Measurements from ENCODE around the gene NMRK2. TPM values are rescaled to one million over a fixed set of nuclear protein-coding genes. Genes with fewer than 3 reads are reported as not detected.
"Not testable (repeated sequence)": the region's sequence is repeated elsewhere in the genome, so short reads cannot be mapped to it uniquely, and the experiment has no call there.

The NMRK2 gene
- total RNA-seq, 1 experiment from 2014 or later: 60.0 TPM

DNA sequence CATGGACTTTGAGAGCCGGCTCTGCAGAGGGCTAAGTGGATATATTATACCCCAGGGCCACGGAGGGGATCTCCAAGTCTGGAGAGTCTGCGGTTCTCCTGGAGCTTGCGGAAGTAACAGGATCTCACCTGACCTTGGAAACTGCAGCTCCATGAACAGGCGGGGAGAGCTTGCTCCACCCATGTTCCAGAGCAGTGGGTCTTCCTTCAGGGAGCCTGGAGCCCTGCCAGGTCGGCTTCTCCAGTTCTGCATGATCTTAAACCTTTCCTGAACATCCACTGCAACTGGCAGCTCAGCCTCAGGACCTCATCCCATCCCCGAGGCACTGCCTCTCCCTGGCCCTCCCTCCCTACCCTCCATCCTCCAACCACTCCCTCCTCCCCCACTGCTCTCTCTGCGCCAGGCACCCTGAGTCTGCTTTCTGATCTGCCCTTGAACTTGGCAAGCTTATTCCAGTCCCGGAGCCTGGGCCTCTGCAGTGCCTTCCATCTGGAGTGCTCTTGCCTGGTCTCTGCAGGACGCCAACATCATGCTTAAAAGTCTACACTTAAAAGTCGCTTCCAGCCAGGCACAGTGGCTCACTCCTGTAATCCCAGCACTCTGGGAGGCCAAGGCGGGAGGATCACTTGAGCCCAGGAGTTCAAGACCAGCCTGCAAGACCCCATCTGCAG is 39.2 kb upstream of the NMRK2 start:
- H3K27ac Mint-ChIP-seq: peak overlapping the region in 1 of 3 experiments; percentile 72; a peak in 1 of 7 replicates
- H2BK15ac ChIP-seq (ENCODE audit: low read depth, low read length): no peak overlapping the region
- DNase-seq: no peak
- WGBS (ENCODE audit: extremely low coverage, insufficient read length, low lambda C conversion rate): no CpG with 5 or more reads among the region's 12 CpGs
- H3K27me3 Mint-ChIP-seq (ENCODE audit: low read depth): no peaks in the 10 kb centered on the region
- H3K36me3 Mint-ChIP-seq (ENCODE audit: insufficient read depth in 1 of 3, low read depth in 3 of 3): peaks cover 10 to 24% (median 14%) of the 10 kb centered on the region in 3 experiments
- H3K9ac ChIP-seq (ENCODE audit: extremely low read depth, insufficient read length, low read length): no peak overlapping the region
- no peak overlapping the region for H2BK120ac ChIP-seq (ENCODE audit: low read depth, low read length, poor library complexity, severe bottlenecking)
- H2BK20ac ChIP-seq (ENCODE audit: low read depth, low read length, poor library complexity, severe bottlenecking): no peak overlapping the region
- H3K4me1 Mint-ChIP-seq: no peaks in the 10 kb centered on the region
- H2AFZ ChIP-seq (ENCODE audit: low read length): no peak overlapping the region
- no peak overlapping the region for H3K4ac ChIP-seq (ENCODE audit: low read depth, low read length)
- H3K27me3 ChIP-seq (ENCODE audit: insufficient read depth, low read length): no peaks in the 10 kb centered on the region
- no peaks in the 10 kb centered on the region for H4K20me1 ChIP-seq (ENCODE audit: control insufficient read depth, insufficient read depth, insufficient read length)
- no peak overlapping the region for H3K4me2 ChIP-seq (ENCODE audit: insufficient read depth, insufficient read length, low read length)
- no peak overlapping the region for H3K14ac ChIP-seq (ENCODE audit: insufficient read depth, low read length)
- no peaks in the 10 kb centered on the region for H3K79me2 ChIP-seq (ENCODE audit: insufficient read depth, low read length)
- no peak overlapping the region for H3K4me3 Mint-ChIP-seq
- no peaks in the 10 kb centered on the region for H3K4me1 ChIP-seq (ENCODE audit: insufficient read depth, low read length)
- H3K23me2 ChIP-seq (ENCODE audit: insufficient read length, low read depth, low read length, poor library complexity, severe bottlenecking): peaks cover 3% of the 10 kb centered on the region
- H2AK5ac ChIP-seq (ENCODE audit: insufficient read length, low read length): no peak overlapping the region
- H2BK5ac ChIP-seq (ENCODE audit: insufficient read length, low read length): no peak overlapping the region
- H3K9me3 Mint-ChIP-seq: peaks cover 5 to 6% of the 10 kb centered on the region in 2 experiments
- H3K56ac ChIP-seq (ENCODE audit: insufficient read length, low read depth, low read length): no peak overlapping the region
- no peak overlapping the region for H3K27ac ChIP-seq (ENCODE audit: insufficient read length, low read depth, low read length)
- no peak overlapping the region for H4K8ac ChIP-seq (replicated peaks; ENCODE audit: insufficient read length, low read depth, low read length)
- no peak overlapping the region for H4K5ac ChIP-seq (ENCODE audit: insufficient read length, low read depth, low read length)
- peaks cover 7% of the 10 kb centered on the region for H3K9me3 ChIP-seq (ENCODE audit: control insufficient read depth, low read depth, low read length)
- no peak overlapping the region for H4K91ac ChIP-seq (ENCODE audit: insufficient read length, low read depth, low read length)
- H3K18ac ChIP-seq (ENCODE audit: insufficient read length, low read depth, low read length): no peak overlapping the region
- no peak overlapping the region for H3K23ac ChIP-seq (ENCODE audit: insufficient read length, low read depth, low read length)
- no peak overlapping the region for H2BK12ac ChIP-seq (ENCODE audit: insufficient read length, low read depth, low read length)
- TF ChIP-seq, protein P1, sequence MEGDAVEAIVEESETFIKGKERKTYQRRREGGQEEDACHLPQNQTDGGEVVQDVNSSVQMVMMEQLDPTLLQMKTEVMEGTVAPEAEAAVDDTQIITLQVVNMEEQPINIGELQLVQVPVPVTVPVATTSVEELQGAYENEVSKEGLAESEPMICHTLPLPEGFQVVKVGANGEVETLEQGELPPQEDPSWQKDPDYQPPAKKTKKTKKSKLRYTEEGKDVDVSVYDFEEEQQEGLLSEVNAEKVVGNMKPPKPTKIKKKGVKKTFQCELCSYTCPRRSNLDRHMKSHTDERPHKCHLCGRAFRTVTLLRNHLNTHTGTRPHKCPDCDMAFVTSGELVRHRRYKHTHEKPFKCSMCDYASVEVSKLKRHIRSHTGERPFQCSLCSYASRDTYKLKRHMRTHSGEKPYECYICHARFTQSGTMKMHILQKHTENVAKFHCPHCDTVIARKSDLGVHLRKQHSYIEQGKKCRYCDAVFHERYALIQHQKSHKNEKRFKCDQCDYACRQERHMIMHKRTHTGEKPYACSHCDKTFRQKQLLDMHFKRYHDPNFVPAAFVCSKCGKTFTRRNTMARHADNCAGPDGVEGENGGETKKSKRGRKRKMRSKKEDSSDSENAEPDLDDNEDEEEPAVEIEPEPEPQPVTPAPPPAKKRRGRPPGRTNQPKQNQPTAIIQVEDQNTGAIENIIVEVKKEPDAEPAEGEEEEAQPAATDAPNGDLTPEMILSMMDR (conservative IDR thresholded peaks at IDR 0.05): no peak
- no peak overlapping the region for H3T11ph ChIP-seq (ENCODE audit: low read length)
- H3K79me1 ChIP-seq (ENCODE audit: insufficient read depth, low read depth, low read length, poor library complexity, severe bottlenecking): no peaks in the 10 kb centered on the region

DNA sequence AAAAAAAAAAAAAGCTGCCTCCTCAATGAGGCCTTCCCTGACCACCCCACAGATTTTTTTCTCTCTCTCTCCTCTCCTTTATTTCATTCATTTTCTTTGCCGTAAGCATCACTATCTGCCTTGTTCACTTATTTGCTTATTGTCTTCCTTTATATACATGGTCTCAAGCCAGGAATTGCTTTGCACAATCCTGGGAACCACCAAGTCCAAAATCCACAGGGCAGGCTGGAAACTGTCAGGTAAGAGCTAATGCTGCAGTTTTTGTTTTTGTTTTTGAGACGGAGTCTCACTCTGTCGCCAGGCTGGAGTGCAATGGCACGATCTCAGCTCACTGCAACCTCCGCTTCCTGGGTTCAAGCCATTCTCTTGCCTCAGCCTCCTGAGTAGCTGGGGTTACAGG is 37.9 kb upstream of the NMRK2 start:
- H2BK20ac ChIP-seq (ENCODE audit: low read depth, low read length, poor library complexity, severe bottlenecking); H3K79me2 ChIP-seq (ENCODE audit: insufficient read depth, low read length); H3K4me1 Mint-ChIP-seq; H3K14ac ChIP-seq (ENCODE audit: insufficient read depth, low read length); H2AFZ ChIP-seq (ENCODE audit: low read length); H2BK15ac ChIP-seq (ENCODE audit: low read depth, low read length); H4K91ac ChIP-seq (ENCODE audit: insufficient read length, low read depth, low read length); H2BK120ac ChIP-seq (ENCODE audit: low read depth, low read length, poor library complexity, severe bottlenecking); H3K4ac ChIP-seq (ENCODE audit: low read depth, low read length); H3K23me2 ChIP-seq (ENCODE audit: insufficient read length, low read depth, low read length, poor library complexity, severe bottlenecking); H3K23ac ChIP-seq (ENCODE audit: insufficient read length, low read depth, low read length); H3K9me3 ChIP-seq (ENCODE audit: control insufficient read depth, low read depth, low read length); H4K8ac ChIP-seq (replicated peaks; ENCODE audit: insufficient read length, low read depth, low read length); H3K9me3 Mint-ChIP-seq; H3K56ac ChIP-seq (ENCODE audit: insufficient read length, low read depth, low read length); H4K5ac ChIP-seq (ENCODE audit: insufficient read length, low read depth, low read length); H4K20me1 ChIP-seq (ENCODE audit: control insufficient read depth, insufficient read depth, insufficient read length); H3K27ac ChIP-seq (ENCODE audit: insufficient read length, low read depth, low read length); H3K27me3 ChIP-seq (ENCODE audit: insufficient read depth, low read length); H3K79me1 ChIP-seq (ENCODE audit: insufficient read depth, low read depth, low read length, poor library complexity, severe bottlenecking); H3K27me3 Mint-ChIP-seq (ENCODE audit: low read depth); H3K4me2 ChIP-seq (ENCODE audit: insufficient read depth, insufficient read length, low read length); H3K9ac ChIP-seq (ENCODE audit: extremely low read depth, insufficient read length, low read length); DNase-seq; H2AK5ac ChIP-seq (ENCODE audit: insufficient read length, low read length); H3K18ac ChIP-seq (ENCODE audit: insufficient read length, low read depth, low read length); H2BK12ac ChIP-seq (ENCODE audit: insufficient read length, low read depth, low read length); H3T11ph ChIP-seq (ENCODE audit: low read length); H3K4me1 ChIP-seq (ENCODE audit: insufficient read depth, low read length); H2BK5ac ChIP-seq (ENCODE audit: insufficient read length, low read length); H3K4me3 Mint-ChIP-seq: not testable (repeated sequence)
- WGBS (ENCODE audit: extremely low coverage, insufficient read length, low lambda C conversion rate): no CpG with 5 or more reads among the region's 5 CpGs
- Mint-ChIP-seq H3K36me3 (ENCODE audit: insufficient read depth in 1 of 3, low read depth in 3 of 3) (peaks cover 13 to 25% (median 16%) of the 10 kb centered on the region in 3 experiments), H3K27ac (peak overlapping the region in 1 of 3 experiments; percentile 19; a peak in 1 of 7 replicates)
